WTC11 (cell line): ENCODE measurements around the gene IBA57. TPM values are rescaled to one million over a fixed set of nuclear protein-coding genes. Genes with fewer than 3 reads are reported as not detected.

Experiments used
- ATAC-seq: fragments of 200-7000 bp; cut with Tn5 transposase; 2 replicates; pipeline ENCODE4 v1.10.0; 2021; ENCODE audit warnings: mild to moderate bottlenecking, moderate library complexity
- CTCF ChIA-PET: fragments of 300-600 bp; sonication (Branson Sonifier 250); formaldehyde crosslinking; loops from one replicate; lab custom pipeline; 2021; ENCODE audit warnings: antibody characterized with exemption; lab: Charles Lee
- POLR2A ChIA-PET: fragments of 350-600 bp; sonication (Branson Sonifier 250); formaldehyde crosslinking; loops from one replicate; lab custom pipeline; 2021; ENCODE audit warnings: antibody characterized with exemption; lab: Charles Lee
- DNase-seq: peaks from one replicate; pipeline ENCODE4 v3.0.0; 2021; ENCODE audit warnings: low spot score
- H3K27ac Mint-ChIP-seq: 2 replicates; pipeline ENCODE4 v1.8.0; 2021; ENCODE audit warnings: mixed read lengths
- H3K27me3 Mint-ChIP-seq: 2 replicates; pipeline ENCODE4 v1.8.0; 2021; ENCODE audit warnings: low read depth, mild to moderate bottlenecking, moderate library complexity, mixed read lengths
- H3K36me3 Mint-ChIP-seq: 2 replicates; pipeline ENCODE4 v1.8.0; 2021; ENCODE audit warnings: mixed read lengths
- H3K4me1 Mint-ChIP-seq: 2 replicates; pipeline ENCODE4 v1.8.0; 2022; ENCODE audit warnings: mixed read lengths
- H3K4me3 Mint-ChIP-seq: 2 replicates; pipeline ENCODE4 v1.8.0; 2021; ENCODE audit warnings: mild to moderate bottlenecking, moderate library complexity, mixed read lengths
- H3K9me3 Mint-ChIP-seq: 2 replicates; pipeline ENCODE4 v1.8.0; 2021; ENCODE audit warnings: mixed read lengths
- ATF2 ChIP-seq: sonication (generic); formaldehyde crosslinking; IDR thresholded peaks from 2 replicates; pipeline ENCODE4 v1.8.1; 2022; ENCODE audit warnings: low read depth, missing genetic modification reagents, borderline replicate concordance
- ATF6 ChIP-seq: sonication (generic); formaldehyde crosslinking; IDR thresholded peaks from 2 replicates; pipeline ENCODE4 v1.8.1; 2023; ENCODE audit warnings: mild to moderate bottlenecking, missing genetic modification reagents
- MLX ChIP-seq: sonication (generic); formaldehyde crosslinking; IDR thresholded peaks from 2 replicates; pipeline ENCODE4 v1.8.1; 2023; ENCODE audit warnings: mild to moderate bottlenecking, missing genetic modification reagents, moderate library complexity
- NR1H2 ChIP-seq: sonication (generic); formaldehyde crosslinking; IDR thresholded peaks from 2 replicates; pipeline ENCODE4 v1.9.0; 2021; ENCODE audit warnings: mild to moderate bottlenecking, moderate library complexity, missing genetic modification reagents
- NR2C2 ChIP-seq: sonication (generic); formaldehyde crosslinking; IDR thresholded peaks from 2 replicates; pipeline ENCODE4 v1.8.0; 2022; ENCODE audit warnings: mild to moderate bottlenecking, missing genetic modification reagents
- ZNF396 ChIP-seq: fragments of 250-450 bp; sonication (Bioruptor Pico); IDR thresholded peaks from 2 replicates; pipeline ENCODE4 v1.8.0; 2021; ENCODE audit warnings: mild to moderate bottlenecking, moderate library complexity, borderline replicate concordance
- ZNF416 ChIP-seq: fragments of 250-450 bp; sonication (Bioruptor Pico); IDR thresholded peaks from 2 replicates; pipeline ENCODE4 v1.9.0; 2021; ENCODE audit warnings: mild to moderate bottlenecking, inconsistent platforms
- total RNA-seq: library from RNA; stranded (reverse); gene quantifications from 3 replicates; pipeline ENCODE4 v1.2.3, GENCODE V29; 2021
- TF ChIP-seq, protein P1 (sequence below): fragments of 200-600 bp; IDR thresholded peaks from 2 replicates; pipeline ENCODE4 v1.8.0; 2022; ENCODE audit warnings: antibody characterized with exemption
- TF ChIP-seq, protein P2 (sequence below): fragments of 250-450 bp; sonication (Bioruptor Pico); IDR thresholded peaks from 2 replicates; pipeline ENCODE4 v1.9.0; 2021; ENCODE audit warnings: mild to moderate bottlenecking
- TF ChIP-seq, protein P3 (sequence below): sonication (generic); formaldehyde crosslinking; conservative IDR thresholded peaks from 2 replicates; pipeline ENCODE4 v1.8.1; 2023; ENCODE audit warnings: mild to moderate bottlenecking, low read depth, missing genetic modification reagents, moderate library complexity

Gene IBA57
- total RNA-seq, 1 experiment from 2014 or later: 11.4 TPM

GRCh38 chr1:228146417-228147150 is 19.0 kb upstream of the IBA57 start:
- peaks cover 2% of the 10 kb centered on the region; the same call in 1 of the 2 replicates for H3K4me1 Mint-ChIP-seq
- no peak for ATAC-seq
- no peak overlapping the region for H3K27ac Mint-ChIP-seq

GRCh38 chr1:228147151-228147693 is 18.4 kb upstream of the IBA57 start:
- no peak for ATAC-seq
- no peaks in the 10 kb centered on the region for H3K36me3 Mint-ChIP-seq
- TF ChIP-seq ZNF396 (CRISPR knock-in tag) (no peak), NR1H2 (CRISPR knock-in tag) (no peak), ATF2 (CRISPR knock-in tag) (no peak), MLX (CRISPR knock-in tag) (no peak)
- TF ChIP-seq, protein P1, sequence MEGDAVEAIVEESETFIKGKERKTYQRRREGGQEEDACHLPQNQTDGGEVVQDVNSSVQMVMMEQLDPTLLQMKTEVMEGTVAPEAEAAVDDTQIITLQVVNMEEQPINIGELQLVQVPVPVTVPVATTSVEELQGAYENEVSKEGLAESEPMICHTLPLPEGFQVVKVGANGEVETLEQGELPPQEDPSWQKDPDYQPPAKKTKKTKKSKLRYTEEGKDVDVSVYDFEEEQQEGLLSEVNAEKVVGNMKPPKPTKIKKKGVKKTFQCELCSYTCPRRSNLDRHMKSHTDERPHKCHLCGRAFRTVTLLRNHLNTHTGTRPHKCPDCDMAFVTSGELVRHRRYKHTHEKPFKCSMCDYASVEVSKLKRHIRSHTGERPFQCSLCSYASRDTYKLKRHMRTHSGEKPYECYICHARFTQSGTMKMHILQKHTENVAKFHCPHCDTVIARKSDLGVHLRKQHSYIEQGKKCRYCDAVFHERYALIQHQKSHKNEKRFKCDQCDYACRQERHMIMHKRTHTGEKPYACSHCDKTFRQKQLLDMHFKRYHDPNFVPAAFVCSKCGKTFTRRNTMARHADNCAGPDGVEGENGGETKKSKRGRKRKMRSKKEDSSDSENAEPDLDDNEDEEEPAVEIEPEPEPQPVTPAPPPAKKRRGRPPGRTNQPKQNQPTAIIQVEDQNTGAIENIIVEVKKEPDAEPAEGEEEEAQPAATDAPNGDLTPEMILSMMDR: no peak
- TF ChIP-seq, all 79 proteins: peak for 0
- ChIA-PET CTCF (no interaction called here), POLR2A (no interaction called here)
- H3K27ac Mint-ChIP-seq: no peak overlapping the region
- H3K4me1 Mint-ChIP-seq: 0 out of 2 replicates have a peak, but pooled peaks cover 2% of the 10 kb centered on the region
- H3K9me3 Mint-ChIP-seq: no peaks in the 10 kb centered on the region
- H3K4me3 Mint-ChIP-seq: no peak overlapping the region
- DNase-seq: no peak
- H3K27me3 Mint-ChIP-seq: no peaks in the 10 kb centered on the region

More at GRCh38 chr1:228146417-228147150, 19.0 kb upstream of the IBA57 start:
- ChIA-PET POLR2A (no interaction called here), CTCF (no interaction called here)
- no peaks in the 10 kb centered on the region for H3K36me3 Mint-ChIP-seq
- no peak for DNase-seq
- TF ChIP-seq, protein P2, sequence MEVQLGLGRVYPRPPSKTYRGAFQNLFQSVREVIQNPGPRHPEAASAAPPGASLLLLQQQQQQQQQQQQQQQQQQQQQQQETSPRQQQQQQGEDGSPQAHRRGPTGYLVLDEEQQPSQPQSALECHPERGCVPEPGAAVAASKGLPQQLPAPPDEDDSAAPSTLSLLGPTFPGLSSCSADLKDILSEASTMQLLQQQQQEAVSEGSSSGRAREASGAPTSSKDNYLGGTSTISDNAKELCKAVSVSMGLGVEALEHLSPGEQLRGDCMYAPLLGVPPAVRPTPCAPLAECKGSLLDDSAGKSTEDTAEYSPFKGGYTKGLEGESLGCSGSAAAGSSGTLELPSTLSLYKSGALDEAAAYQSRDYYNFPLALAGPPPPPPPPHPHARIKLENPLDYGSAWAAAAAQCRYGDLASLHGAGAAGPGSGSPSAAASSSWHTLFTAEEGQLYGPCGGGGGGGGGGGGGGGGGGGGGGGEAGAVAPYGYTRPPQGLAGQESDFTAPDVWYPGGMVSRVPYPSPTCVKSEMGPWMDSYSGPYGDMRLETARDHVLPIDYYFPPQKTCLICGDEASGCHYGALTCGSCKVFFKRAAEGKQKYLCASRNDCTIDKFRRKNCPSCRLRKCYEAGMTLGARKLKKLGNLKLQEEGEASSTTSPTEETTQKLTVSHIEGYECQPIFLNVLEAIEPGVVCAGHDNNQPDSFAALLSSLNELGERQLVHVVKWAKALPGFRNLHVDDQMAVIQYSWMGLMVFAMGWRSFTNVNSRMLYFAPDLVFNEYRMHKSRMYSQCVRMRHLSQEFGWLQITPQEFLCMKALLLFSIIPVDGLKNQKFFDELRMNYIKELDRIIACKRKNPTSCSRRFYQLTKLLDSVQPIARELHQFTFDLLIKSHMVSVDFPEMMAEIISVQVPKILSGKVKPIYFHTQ (CRISPR knock-in tag): no peak
- TF ChIP-seq NR2C2 (CRISPR knock-in tag) (no peak), ZNF416 (CRISPR knock-in tag) (no peak), ATF6 (no peak)
- TF ChIP-seq, protein P3, sequence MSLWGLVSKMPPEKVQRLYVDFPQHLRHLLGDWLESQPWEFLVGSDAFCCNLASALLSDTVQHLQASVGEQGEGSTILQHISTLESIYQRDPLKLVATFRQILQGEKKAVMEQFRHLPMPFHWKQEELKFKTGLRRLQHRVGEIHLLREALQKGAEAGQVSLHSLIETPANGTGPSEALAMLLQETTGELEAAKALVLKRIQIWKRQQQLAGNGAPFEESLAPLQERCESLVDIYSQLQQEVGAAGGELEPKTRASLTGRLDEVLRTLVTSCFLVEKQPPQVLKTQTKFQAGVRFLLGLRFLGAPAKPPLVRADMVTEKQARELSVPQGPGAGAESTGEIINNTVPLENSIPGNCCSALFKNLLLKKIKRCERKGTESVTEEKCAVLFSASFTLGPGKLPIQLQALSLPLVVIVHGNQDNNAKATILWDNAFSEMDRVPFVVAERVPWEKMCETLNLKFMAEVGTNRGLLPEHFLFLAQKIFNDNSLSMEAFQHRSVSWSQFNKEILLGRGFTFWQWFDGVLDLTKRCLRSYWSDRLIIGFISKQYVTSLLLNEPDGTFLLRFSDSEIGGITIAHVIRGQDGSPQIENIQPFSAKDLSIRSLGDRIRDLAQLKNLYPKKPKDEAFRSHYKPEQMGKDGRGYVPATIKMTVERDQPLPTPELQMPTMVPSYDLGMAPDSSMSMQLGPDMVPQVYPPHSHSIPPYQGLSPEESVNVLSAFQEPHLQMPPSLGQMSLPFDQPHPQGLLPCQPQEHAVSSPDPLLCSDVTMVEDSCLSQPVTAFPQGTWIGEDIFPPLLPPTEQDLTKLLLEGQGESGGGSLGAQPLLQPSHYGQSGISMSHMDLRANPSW (CRISPR knock-in tag): no peak
- H3K27me3 Mint-ChIP-seq: no peaks in the 10 kb centered on the region
- H3K9me3 Mint-ChIP-seq: no peaks in the 10 kb centered on the region
- no peak overlapping the region for H3K4me3 Mint-ChIP-seq
